ENCODE measurements around the gene SPATA32. TPM values are rescaled to one million over a fixed set of nuclear protein-coding genes. Genes with fewer than 3 reads are reported as not detected.

SPATA32 gene
- total RNA-seq, 1 experiment from 2014 or later, result 0.81 TPM

GRCh38 chr17:45286286-45286685 is 24.4 kb upstream of the SPATA32 start:
- Histone ChIP-seq H3K27ac (ENCODE audit: insufficient read length, low read depth, low read length) (no peak overlapping the region), H3K9ac (ENCODE audit: extremely low read depth, insufficient read length, low read length) (no peak overlapping the region), H3T11ph (ENCODE audit: low read length) (no peak overlapping the region), H3K79me2 (ENCODE audit: insufficient read depth, low read length) (no peaks in the 10 kb centered on the region), H3K18ac (ENCODE audit: insufficient read length, low read depth, low read length) (no peak overlapping the region), H4K91ac (ENCODE audit: insufficient read length, low read depth, low read length) (no peak overlapping the region), H3K56ac (ENCODE audit: insufficient read length, low read depth, low read length) (no peak overlapping the region), H2BK20ac (ENCODE audit: low read depth, low read length, poor library complexity, severe bottlenecking) (no peak overlapping the region), H3K9me3 (ENCODE audit: control insufficient read depth, low read depth, low read length) (no peaks in the 10 kb centered on the region), H4K5ac (ENCODE audit: insufficient read length, low read depth, low read length) (no peak overlapping the region), H2AK5ac (ENCODE audit: insufficient read length, low read length) (no peak overlapping the region), H2BK12ac (ENCODE audit: insufficient read length, low read depth, low read length) (no peak overlapping the region), H3K4me1 (ENCODE audit: insufficient read depth, low read length) (no peaks in the 10 kb centered on the region), H4K20me1 (ENCODE audit: control insufficient read depth, insufficient read depth, insufficient read length) (no peaks in the 10 kb centered on the region), H4K8ac (replicated peaks; ENCODE audit: insufficient read length, low read depth, low read length) (no peak overlapping the region), H3K14ac (ENCODE audit: insufficient read depth, low read length) (no peak overlapping the region), H3K23me2 (ENCODE audit: insufficient read length, low read depth, low read length, poor library complexity, severe bottlenecking) (no peaks in the 10 kb centered on the region), H3K27me3 (ENCODE audit: insufficient read depth, low read length) (no peaks in the 10 kb centered on the region), H2BK15ac (ENCODE audit: low read depth, low read length) (no peak overlapping the region), H3K4ac (ENCODE audit: low read depth, low read length) (no peak overlapping the region), H2AFZ (ENCODE audit: low read length) (no peak overlapping the region), H3K23ac (ENCODE audit: insufficient read length, low read depth, low read length) (no peak overlapping the region), H2BK5ac (ENCODE audit: insufficient read length, low read length) (no peak overlapping the region), H2BK120ac (ENCODE audit: low read depth, low read length, poor library complexity, severe bottlenecking) (no peak overlapping the region), H3K79me1 (ENCODE audit: insufficient read depth, low read depth, low read length, poor library complexity, severe bottlenecking) (no peaks in the 10 kb centered on the region), H3K4me2 (ENCODE audit: insufficient read depth, insufficient read length, low read length) (no peak overlapping the region)
- Mint-ChIP-seq H3K36me3 (ENCODE audit: insufficient read depth in 1 of 3, low read depth in 3 of 3) (peaks cover 14 to 64% (median 61%) of the 10 kb centered on the region in 3 experiments; a peak in 6 of 7 replicates), H3K4me1 (peaks cover 2 to 5% of the 10 kb centered on the region in 2 experiments; a peak in 2 of 4 replicates), H3K27ac (no peak overlapping the region), H3K9me3 (no peaks in the 10 kb centered on the region), H3K4me3 (no peak overlapping the region), H3K27me3 (ENCODE audit: low read depth) (no peaks in the 10 kb centered on the region)
- no CpG with 5 or more reads among the region's 5 CpGs for WGBS (ENCODE audit: extremely low coverage, insufficient read length, low lambda C conversion rate)
- DNase-seq, result no peak
- TF ChIP-seq CTCF (conservative IDR thresholded peaks at IDR 0.05), result no peak
